CD4-positive, alpha-beta T cell (primary cell): Measurements from ENCODE around the gene ANO10. TPM values are rescaled to one million over a fixed set of nuclear protein-coding genes. Genes with fewer than 3 reads are reported as not detected.

Experiments used
- ATAC-seq: fragments of 200-7000 bp; cut with Tn5 transposase; one replicate; pipeline ENCODE4 v1.10.0; 2022; ENCODE audit warnings: mild to moderate bottlenecking; ENCODE audit not compliant: poor library complexity
- CTCF ChIA-PET: fragments of 350-600 bp; sonication (Branson Sonifier 250); formaldehyde crosslinking; loops from one replicate; lab custom pipeline; 2021; ENCODE audit warnings: antibody characterized with exemption, inconsistent platforms; lab: Charles Lee
- POLR2A ChIA-PET: fragments of 350-600 bp; sonication (Branson Sonifier 250); formaldehyde crosslinking; loops from one replicate; lab custom pipeline; 2021; ENCODE audit warnings: antibody characterized with exemption, inconsistent platforms; lab: Charles Lee
- DNase-seq, 14 experiments: peaks; one replicate each; pipeline ENCODE4 v3.0.0-alpha.2; 2013 to 2020; ENCODE audit warnings: mixed read lengths in 2 of 14
- H3K27ac ChIP-seq, 2 donors: one replicate each; pipeline versions ENCODE4 v1.5.1 to v1.7.0; 2013; ENCODE audit warnings: low read length in 2 of 2, low read depth in 1 of 2, mild to moderate bottlenecking in 1 of 2
- H3K27me3 ChIP-seq, 2 experiments: 1 replicate in 1 of 2; 2 replicates in 1 of 2; pipeline versions ENCODE4 v1.6.1 to v1.7.0; 2013; ENCODE audit warnings: low read length in 2 of 2, control low read depth in 1 of 2, mild to moderate bottlenecking in 1 of 2, moderate library complexity in 1 of 2; ENCODE audit not compliant: insufficient read depth in 2 of 2, control insufficient read depth in 1 of 2
- H3K36me3 ChIP-seq: one replicate; pipeline ENCODE4 v1.6.1; 2013; ENCODE audit warnings: low read length, control low read depth; ENCODE audit not compliant: insufficient read depth
- H3K4me1 ChIP-seq: one replicate; pipeline ENCODE4 v1.6.1; 2013; ENCODE audit warnings: low read length, control low read depth; ENCODE audit not compliant: insufficient read depth
- H3K4me3 ChIP-seq: one replicate; pipeline ENCODE4 v1.5.1; 2013; ENCODE audit warnings: mild to moderate bottlenecking, low read length, moderate library complexity
- H3K9me3 ChIP-seq, 2 experiments: 1 replicate in 1 of 2; 2 replicates in 1 of 2; pipeline versions ENCODE4 v1.6.1 to v1.7.0; 2013; ENCODE audit warnings: low read length in 2 of 2, mild to moderate bottlenecking in 2 of 2, control low read depth in 1 of 2, moderate library complexity in 1 of 2; ENCODE audit not compliant: control insufficient read depth in 1 of 2, insufficient read depth in 1 of 2
- H3K27ac Mint-ChIP-seq: one replicate; pipeline ENCODE4 v1.8.0; 2020; ENCODE audit warnings: mixed read lengths
- H3K27me3 Mint-ChIP-seq: one replicate; pipeline ENCODE4 v1.8.0; 2021; ENCODE audit warnings: mixed read lengths
- H3K36me3 Mint-ChIP-seq: one replicate; pipeline ENCODE4 v1.8.0; 2021; ENCODE audit warnings: low read depth, mixed read lengths
- H3K4me1 Mint-ChIP-seq: one replicate; pipeline ENCODE4 v1.8.0; 2021; ENCODE audit warnings: low read depth, mixed read lengths
- H3K4me3 Mint-ChIP-seq: one replicate; pipeline ENCODE4 v1.8.0; 2020; ENCODE audit warnings: mild to moderate bottlenecking, mixed read lengths
- H3K9me3 Mint-ChIP-seq: one replicate; pipeline ENCODE4 v1.8.0; 2020; ENCODE audit warnings: mixed read lengths
- CTCF ChIP-seq: fragments of 200-600 bp; IDR thresholded peaks from one replicate; pipeline ENCODE4 v1.8.0; 2022; ENCODE audit warnings: antibody characterized with exemption, mild to moderate bottlenecking
- intact Hi-C, 2 experiments: fragments of 100-400 bp; cut with DNase I in 1 of 2; cut with micrococcal nuclease in 1 of 2; formaldehyde crosslinking; loops; one replicate each; pipeline versions ENCODE4 v1.15.1 to v1.9.0; 2023 to 2025; cut with DNase I, micrococcal nuclease
- total RNA-seq, 174 experiments: library from RNA in 2 of 174; stranded (reverse) in 2 of 174; gene quantifications; one replicate each; pipeline ENCODE4 v1.2.3 and lab custom pipeline; 2021 to 2026

The ANO10 gene
- total RNA-seq, 2 experiments from 2014 or later, result 6.9 to 8.0 TPM

- H3K36me3 ChIP-seq, result no peaks in the 10 kb centered on the region
- H3K27me3 ChIP-seq, result no peaks in the 10 kb centered on the region
- ChIA-PET CTCF (no interaction called here), POLR2A (interaction anchor here (0.5 kb wide), 1 partner anchor 28 kb away, joined by 3 read pairs; no protein-coding TSS in a partner anchor)
- peaks cover 18% of the 10 kb centered on the region for H3K4me1 ChIP-seq
- no peak for TF ChIP-seq CTCF
- Mint-ChIP-seq H3K27me3 (no peaks in the 10 kb centered on the region), H3K4me1 (peaks cover 27% of the 10 kb centered on the region), H3K36me3 (no peaks in the 10 kb centered on the region), H3K4me3 (no peak overlapping the region), H3K9me3 (no peaks in the 10 kb centered on the region), H3K27ac (no peak overlapping the region)
- ATAC-seq (no peak), DNase-seq (no peak)
- no peak overlapping the region for H3K27ac ChIP-seq
- H3K4me3 ChIP-seq, result no peak overlapping the region
- intact Hi-C loops, result no loop called here
- H3K9me3 ChIP-seq, result no peaks in the 10 kb centered on the region
These were observed 212.3 kb downstream of the ANO10 start for GRCh38 chr3:43409506-43409905.

- Mint-ChIP-seq H3K27ac (no peak overlapping the region), H3K9me3 (no peaks in the 10 kb centered on the region), H3K27me3 (no peaks in the 10 kb centered on the region), H3K36me3 (no peaks in the 10 kb centered on the region), H3K4me3 (no peak overlapping the region), H3K4me1 (peaks cover 4% of the 10 kb centered on the region)
- ChIA-PET CTCF (no interaction called here), POLR2A (no interaction called here)
- Histone ChIP-seq H3K4me1 (no peaks in the 10 kb centered on the region), H3K9me3 (no peaks in the 10 kb centered on the region), H3K4me3 (no peak overlapping the region), H3K27me3 (no peaks in the 10 kb centered on the region), H3K27ac (no peak overlapping the region), H3K36me3 (no peaks in the 10 kb centered on the region)
- ATAC-seq, result no peak
- no peak for TF ChIP-seq CTCF
- no peak for DNase-seq
- intact Hi-C loops, result no loop called here
These were observed 215.2 kb downstream of the ANO10 start for GRCh38 chr3:43406643-43407023.

DNA sequence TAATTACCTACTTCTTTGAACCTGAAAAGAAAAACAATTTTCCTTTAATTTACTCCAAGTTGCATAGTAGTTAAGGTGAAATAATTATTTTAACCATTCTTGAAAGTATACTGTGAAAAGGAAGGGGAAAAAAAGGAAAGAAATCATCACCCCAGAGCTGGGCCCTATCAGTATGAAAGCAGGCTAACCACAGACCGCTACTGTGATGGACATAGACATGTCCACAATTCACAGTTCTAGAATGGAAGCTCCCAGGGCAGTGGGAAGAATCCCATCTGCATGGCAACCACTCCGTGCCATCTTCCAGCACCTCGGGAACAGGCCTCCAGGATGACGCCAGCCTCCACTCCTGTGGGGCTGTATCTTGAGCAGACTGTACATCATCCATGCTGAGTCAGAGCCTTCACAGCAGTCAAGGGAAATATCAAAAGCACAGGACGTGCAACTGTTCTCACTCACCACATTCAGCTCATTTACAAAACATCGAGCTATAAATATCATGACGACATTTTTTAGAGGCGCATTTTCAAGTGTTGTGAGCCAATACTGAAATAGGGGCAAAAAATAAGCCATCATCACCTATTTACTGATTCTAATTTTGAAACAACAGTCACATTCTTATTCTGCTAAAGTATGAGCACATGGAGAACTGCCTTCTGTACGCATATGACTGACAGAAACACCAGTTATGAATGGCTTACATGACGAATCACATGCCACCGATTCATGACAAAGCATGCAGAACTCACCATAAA lies 215.7 kb downstream of the ANO10 start:
- ATAC-seq (no peak), DNase-seq (peak in 1 of 14 experiments; percentile 14)
- POLR2A ChIA-PET, result no interaction called here
- Histone ChIP-seq H3K27me3 (no peaks in the 10 kb centered on the region), H3K4me3 (no peak overlapping the region), H3K9me3 (no peaks in the 10 kb centered on the region), H3K4me1 (no peaks in the 10 kb centered on the region), H3K27ac (no peak overlapping the region), H3K36me3 (no peaks in the 10 kb centered on the region)
- no peaks in the 10 kb centered on the region for H3K9me3 Mint-ChIP-seq
- no peak overlapping the region for H3K27ac Mint-ChIP-seq
- no peaks in the 10 kb centered on the region for H3K27me3 Mint-ChIP-seq
- peaks cover 4% of the 10 kb centered on the region for H3K4me1 Mint-ChIP-seq
- no peak overlapping the region for H3K4me3 Mint-ChIP-seq
- CTCF ChIA-PET, result no interaction called here
- H3K36me3 Mint-ChIP-seq, result no peaks in the 10 kb centered on the region
- no peak for TF ChIP-seq CTCF
- intact Hi-C loops, result no loop called here
